Colonic mucosa (tissue), 4 donors: ENCODE data around the gene KLF1. TPM values are rescaled to one million over a fixed set of nuclear protein-coding genes. Genes with fewer than 3 reads are reported as not detected.
A peak's percentile ranks its signal among the peaks of the same experiment; 100 is the strongest.

Experiments
- DNase-seq: peaks from one replicate; pipeline ENCODE4 v3.0.0-alpha.2; 2020
- H3K27ac ChIP-seq: fragments of 200-600 bp; one replicate; pipeline ENCODE4 v1.8.0; 2021
- H3K27me3 ChIP-seq: fragments of 200-600 bp; one replicate; pipeline ENCODE4 v1.8.0; 2021
- H3K36me3 ChIP-seq: fragments of 200-600 bp; one replicate; pipeline ENCODE4 v1.8.0; 2021
- H3K4me1 ChIP-seq: fragments of 200-600 bp; one replicate; pipeline ENCODE4 v1.8.0; 2021; ENCODE audit warnings: mild to moderate bottlenecking
- H3K4me3 ChIP-seq: fragments of 200-600 bp; one replicate; pipeline ENCODE4 v1.8.0; 2021
- H3K9ac ChIP-seq, 2 donors: one replicate each; pipeline ENCODE4 v1.7.0; 2013; ENCODE audit warnings: control low read depth in 2 of 2, low read depth in 2 of 2, low read length in 2 of 2
- H3K9me3 ChIP-seq: fragments of 200-600 bp; one replicate; pipeline ENCODE4 v1.8.0; 2021
- CTCF ChIP-seq: fragments of 200-600 bp; IDR thresholded peaks from one replicate; pipeline ENCODE4 v1.8.0; 2022; ENCODE audit warnings: antibody characterized with exemption, mild to moderate bottlenecking
- intact Hi-C: fragments of 100-400 bp; cut with DNase I; formaldehyde crosslinking; loops from one replicate; pipeline ENCODE4 v1.14.1; 2022
- total RNA-seq, 2 donors: library from RNA; stranded (reverse); fragmentation: NEBNext Ultra II Directional in 1 of 2; extraction: Animal tissue kit (Norgen Biotek cat#: 25700) in 1 of 2; gene quantifications; one replicate each; pipeline ENCODE4 v1.2.1, GENCODE V29; 2021
- donor health status: healthy.
- donor health status: DM: no; HTN: no; CAD: no.
- donor health status: DM: no; HTN: no; CAD: no.

The KLF1 gene
- total RNA-seq, 2 donors from 2014 or later = 0.25 TPM; not detected in 1

DNA sequence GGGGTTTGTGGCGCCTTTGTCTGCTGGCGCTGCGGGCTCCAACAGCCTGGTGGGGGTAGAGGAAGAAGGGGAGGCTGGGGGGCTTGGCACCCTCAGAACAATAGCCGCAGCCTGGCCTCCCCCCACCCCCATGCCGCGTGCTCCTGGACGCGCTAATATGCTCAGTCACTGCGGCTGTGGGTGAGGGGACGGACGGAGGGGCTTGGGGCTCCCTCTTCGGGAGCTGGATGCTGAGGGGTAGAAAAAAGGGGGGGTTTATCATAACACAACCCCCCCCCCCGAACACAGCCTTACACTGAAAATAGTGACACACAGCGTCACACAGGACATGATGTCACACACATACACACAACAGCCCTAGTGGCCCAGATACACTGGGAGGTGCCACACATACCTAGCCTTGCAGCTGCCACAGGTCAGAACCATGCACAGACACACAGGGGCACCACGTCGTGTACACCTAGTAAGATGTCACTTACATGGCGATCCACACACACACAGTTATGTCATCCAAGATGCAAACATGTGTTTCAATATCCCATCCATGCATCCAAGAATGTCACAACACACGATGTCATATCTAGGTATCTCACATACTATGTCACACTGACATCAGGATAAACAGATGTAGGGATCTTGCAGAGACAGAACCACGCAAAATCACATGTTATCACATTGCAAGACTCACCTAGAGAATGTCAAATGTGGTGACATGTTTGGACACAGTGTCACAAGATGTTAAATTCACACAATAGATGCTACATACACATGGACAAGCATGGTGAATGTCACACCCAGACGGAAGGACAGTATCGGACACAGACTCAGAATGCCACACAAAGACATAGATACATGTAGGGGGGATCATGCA is 47.9 kb downstream of the KLF1 start:
- intact Hi-C loops = no loop called here
- H3K9ac ChIP-seq = no peak overlapping the region
- peaks cover 56% of the 10 kb centered on the region for H3K27me3 ChIP-seq
- H3K9me3 ChIP-seq = no peaks in the 10 kb centered on the region
- TF ChIP-seq CTCF = no peak
- H3K36me3 ChIP-seq = no peaks in the 10 kb centered on the region
- H3K4me3 ChIP-seq = no peak overlapping the region
- peaks cover under 1% of the 10 kb centered on the region for H3K4me1 ChIP-seq
- no peak overlapping the region for H3K27ac ChIP-seq
- DNase-seq = no peak

- H3K9ac ChIP-seq = peak within 1 kb of the TSS in 1 of 2 donors; percentile 24
- H3K27ac ChIP-seq = no peak within 1 kb of the TSS
- peak; percentile 40 for DNase-seq
- H3K4me1 ChIP-seq = peaks cover 4% of the 10 kb centered on the region
- H3K27me3 ChIP-seq = peaks cover 62% of the 10 kb centered on the region
- TF ChIP-seq CTCF = no peak
- intact Hi-C loops = no loop called here
- no peak within 1 kb of the TSS for H3K4me3 ChIP-seq
- H3K9me3 ChIP-seq = no peaks in the 10 kb centered on the region
- H3K36me3 ChIP-seq = no peaks in the 10 kb centered on the region
Observed at GRCh38 chr19:12838182-12838885, 48.7 kb downstream of the KLF1 start, which contains the start of gene MAST1. Gene MAST1, plus strand, starts transcription at chr19:12838515. Its CDS starts 58 bp downstream, at chr19:12838573.

DNA sequence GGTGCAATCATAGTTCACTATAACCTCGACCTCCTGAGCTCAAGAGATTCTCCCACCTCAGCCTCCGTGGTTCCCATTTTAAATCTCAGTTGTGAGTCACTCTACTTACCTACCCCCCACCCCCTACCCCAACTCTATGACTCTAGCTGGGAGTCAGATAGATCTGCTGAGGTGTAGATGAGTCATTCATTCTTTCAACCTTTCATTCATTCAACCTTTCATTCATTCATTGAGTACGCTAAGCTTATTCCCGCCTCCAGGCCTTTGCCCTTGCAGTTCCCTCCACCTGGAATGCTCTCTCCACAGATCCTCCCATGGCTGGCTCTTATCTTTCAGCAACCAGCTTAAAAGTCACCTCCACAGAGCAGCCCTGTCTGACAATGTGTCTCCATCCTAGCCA is 49.8 kb downstream of the KLF1 start:
- no peak for DNase-seq
- Histone ChIP-seq H3K27ac (no peak overlapping the region), H3K4me3 (no peak overlapping the region), H3K27me3 (peaks cover 73% of the 10 kb centered on the region), H3K36me3 (no peaks in the 10 kb centered on the region), H3K9ac (no peak overlapping the region), H3K4me1 (peaks cover 4% of the 10 kb centered on the region), H3K9me3 (no peaks in the 10 kb centered on the region)
- intact Hi-C loops = no loop called here
- no peak for TF ChIP-seq CTCF

- H3K27me3 ChIP-seq = peaks cover 80% of the 10 kb centered on the region
Observed at GRCh38 chr19:12836529-12836863, 50.5 kb downstream of the KLF1 start.

More at GRCh38 chr19:12836529-12836863, 50.5 kb downstream of the KLF1 start:
- Histone ChIP-seq H3K9ac (no peak overlapping the region), H3K9me3 (no peaks in the 10 kb centered on the region), H3K27ac (no peak overlapping the region), H3K36me3 (no peaks in the 10 kb centered on the region), H3K4me1 (peaks cover 4% of the 10 kb centered on the region), H3K4me3 (no peak overlapping the region)
- intact Hi-C loops = no loop called here
- TF ChIP-seq CTCF = no peak
- DNase-seq = no peak
